IPS-NIHi11 (cell line): Measurements from ENCODE around the gene PLSCR2.
"Not testable (repeated sequence)": the region's sequence is repeated elsewhere in the genome, so short reads cannot be mapped to it uniquely, and the experiment has no call there.

Experiments used
- DNase-seq: peaks from one replicate; pipeline ENCODE4 v3.0.0; 2012; ENCODE audit warnings: mixed read lengths, low spot score

PLSCR2 gene, protein sequence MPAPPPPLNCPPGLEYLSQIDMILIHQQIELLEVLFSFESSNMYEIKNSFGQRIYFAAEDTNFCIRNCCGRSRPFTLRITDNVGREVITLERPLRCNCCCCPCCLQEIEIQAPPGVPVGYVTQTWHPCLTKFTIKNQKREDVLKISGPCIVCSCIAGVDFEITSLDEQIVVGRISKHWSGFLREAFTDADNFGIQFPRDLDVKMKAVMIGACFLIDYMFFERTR

DNA sequence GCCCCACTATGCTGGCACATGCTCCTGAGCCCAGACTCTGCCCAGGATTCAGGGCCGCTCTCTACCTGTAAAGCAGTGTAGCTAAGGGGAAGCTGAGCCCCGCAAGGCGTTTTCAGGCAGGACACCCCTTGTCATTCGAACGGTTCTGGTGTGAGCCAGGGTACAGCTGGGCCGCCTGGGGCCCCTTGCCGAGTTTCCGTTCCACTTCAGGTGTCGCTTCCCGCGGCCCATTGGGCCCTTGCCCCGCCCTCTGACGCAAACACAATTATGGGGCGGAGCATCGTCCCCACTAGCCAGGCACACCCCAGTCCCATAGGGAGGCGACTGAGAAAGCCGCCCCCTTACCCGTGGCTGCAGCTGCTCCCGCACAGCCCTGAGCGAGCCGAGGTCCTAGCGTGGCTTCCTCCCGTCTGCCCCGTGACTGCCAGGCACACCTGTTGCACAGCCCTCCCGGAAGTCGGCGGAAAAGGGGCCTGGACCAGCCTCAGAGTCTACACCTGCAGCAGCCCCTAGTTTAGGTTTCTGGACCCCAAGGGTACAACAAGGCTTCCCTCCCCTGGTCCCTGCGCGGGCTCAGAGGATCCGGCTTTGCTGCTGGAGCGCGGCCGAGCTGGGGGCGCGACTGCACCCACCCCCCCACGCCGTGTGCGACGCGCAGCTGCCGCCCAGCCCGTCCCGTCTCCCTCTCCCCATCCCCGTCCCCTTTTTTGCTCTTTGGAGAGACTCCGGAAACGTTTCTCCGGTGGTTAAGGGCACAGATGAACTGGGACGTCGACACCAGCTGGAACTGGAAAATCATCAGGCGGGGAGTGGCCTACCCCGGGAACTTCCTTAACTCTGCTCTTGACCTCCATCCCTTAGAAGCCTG, at the start of gene PLSCR2:
PLSCR2 (minus strand) TSS at position 412 of the 868 bp plus-strand sequence. CDS start 9,657 bp downstream, outside the sequence.
- peak; percentile 79 for DNase-seq

DNA sequence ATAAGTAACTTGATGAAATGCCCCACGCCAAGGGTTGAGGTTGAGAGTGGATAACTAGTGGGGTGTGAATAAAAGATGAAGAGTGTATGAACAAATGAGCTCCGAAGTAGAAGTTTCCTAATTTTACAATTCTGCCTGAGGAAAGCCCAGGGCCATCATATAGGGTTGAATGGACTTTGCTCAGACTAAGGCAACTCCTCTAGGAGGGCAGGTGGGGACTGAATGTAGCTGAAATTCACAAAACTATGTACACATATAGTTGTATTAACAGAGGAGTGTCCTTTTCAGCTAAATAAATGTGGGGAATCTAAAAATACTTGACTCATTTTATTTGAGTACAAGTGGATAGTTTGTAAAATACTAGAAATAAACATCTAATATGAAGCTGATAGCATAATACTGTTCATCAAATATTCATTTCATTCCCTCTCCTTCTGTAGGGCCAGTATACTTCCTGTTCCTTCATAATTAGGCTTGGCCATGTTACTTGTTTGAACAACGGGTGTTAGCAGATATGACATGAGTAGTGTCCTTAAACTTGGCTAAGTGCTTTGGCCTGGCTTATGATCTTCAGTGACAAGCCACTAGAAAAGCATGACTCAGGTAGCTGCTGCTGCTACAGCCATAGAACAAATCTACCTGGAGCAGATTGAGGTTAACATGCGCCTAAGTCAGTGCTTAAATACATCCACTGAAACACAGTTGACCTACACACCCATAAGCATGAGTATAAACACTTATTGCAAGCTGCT, 48.5 kb upstream of the PLSCR2 start:
- DNase-seq: no peak

DNA sequence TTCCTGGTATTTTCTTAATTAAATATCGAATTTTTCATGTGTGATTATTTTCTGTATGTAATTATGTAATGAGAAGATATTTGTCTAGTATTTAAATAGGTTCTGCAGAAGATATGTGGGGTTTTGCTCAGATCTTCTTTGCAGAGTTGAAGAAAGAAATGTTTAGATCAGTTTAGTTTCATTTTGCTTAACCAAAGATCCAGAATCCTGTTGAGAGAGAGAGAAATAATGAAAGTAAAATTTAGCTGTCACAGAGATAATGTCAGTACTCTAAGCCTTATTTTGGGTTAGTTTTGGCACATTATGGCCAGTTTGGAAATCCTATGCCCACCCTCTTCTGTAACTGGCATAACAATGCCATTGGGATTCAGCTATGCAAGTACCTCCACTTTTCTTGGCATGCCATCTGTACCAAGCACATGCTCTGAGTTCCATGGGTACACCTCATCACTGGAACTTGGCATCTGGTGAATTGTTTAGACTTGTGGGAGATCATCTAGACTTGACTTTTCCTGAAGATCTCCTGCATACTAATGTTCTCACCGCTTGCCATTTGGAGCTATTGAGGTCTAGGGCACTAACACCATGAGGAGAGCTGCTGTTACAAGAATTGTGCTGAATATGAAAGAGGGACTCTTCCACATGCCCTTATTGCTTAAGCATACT, 44.2 kb upstream of the PLSCR2 start:
- DNase-seq: no peak

DNA sequence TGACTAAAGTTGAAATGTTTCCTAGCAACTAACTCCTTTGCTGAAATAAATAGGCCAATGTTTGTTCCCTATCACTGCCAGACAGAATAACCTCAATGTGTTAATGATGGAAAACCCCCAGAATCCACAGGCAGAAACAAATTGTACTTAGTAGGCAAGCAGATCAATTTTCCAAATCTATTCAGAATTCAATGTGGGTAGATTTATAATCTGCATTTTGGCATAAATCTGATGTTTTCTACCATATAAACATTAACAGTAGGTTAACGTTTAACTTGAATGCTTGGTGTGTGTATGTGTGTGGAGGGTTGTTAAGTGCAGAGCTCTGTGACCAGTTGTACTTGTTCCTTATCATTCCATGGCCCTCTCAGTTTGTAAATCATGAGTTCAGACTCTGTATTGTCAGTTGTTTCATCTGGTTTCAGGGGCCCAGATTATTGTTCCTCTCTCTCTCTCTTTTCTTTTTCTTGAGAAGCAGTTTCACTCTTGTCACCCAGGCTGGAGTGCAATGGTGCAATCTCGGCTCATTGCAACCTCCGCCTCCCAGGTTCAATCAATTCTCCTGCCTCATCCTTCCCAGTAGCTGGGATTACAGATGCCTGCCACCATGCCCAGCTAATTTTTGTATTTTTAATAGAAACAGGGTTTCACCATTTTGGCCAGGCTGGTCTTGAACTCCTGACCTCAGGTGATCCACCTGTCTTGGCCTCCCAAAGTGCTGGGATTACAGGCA, 42.2 kb upstream of the PLSCR2 start:
- DNase-seq: no peak

DNA sequence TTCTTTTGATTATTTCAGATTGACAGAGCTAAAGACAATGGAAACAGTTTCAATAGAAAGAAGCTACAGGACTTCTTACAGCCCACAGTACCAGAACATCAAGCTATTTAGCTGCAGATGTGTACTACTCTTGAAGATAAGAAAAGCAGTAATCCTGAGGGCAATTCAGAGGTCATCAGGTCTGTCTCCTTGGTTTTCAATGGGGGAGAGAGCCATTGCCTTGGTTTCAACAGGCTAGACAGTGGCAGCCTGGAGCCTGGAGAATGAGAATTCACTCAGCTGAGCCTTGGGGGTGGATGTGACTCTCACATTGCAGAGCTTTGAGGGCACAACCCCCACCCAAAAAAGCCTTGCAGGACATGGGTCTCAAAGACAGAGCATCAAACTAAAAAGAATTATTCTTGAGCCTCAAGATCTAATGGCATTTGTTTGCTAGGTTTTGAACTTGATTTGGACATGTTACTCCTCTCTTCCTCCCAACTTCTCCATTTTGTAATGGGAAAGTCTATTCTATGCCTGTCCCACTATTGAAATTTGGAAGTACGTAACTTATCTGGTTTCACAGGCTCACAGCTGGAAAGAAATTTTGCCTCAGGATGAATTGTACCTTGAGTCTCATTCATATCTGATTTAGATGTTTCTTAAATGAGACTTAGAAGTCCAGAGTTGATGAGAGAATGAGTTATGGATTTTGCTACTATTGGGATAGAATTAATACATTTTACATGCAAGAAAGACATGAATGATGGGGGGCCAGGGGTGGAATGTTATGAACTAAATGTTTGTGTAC, 38.2 kb upstream of the PLSCR2 start:
- DNase-seq: no peak

DNA sequence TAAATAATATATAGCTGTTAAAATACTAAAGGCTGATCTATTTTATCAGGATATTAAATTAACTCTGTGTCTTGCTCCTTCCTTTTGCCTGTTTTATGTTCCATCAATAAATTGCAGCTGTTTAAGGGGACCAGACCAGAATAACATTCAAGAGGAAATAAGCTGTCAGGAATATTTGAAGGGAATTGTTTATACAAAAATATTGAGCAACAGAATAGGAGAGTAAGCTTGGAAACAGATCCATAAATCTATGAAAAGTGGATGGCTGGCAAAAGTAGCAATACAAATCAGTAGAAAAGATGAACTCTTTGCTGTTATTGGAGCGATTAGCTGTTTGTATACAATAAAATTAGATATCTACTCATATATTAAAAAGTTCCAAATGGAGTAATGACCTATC, 36.2 kb upstream of the PLSCR2 start:
- DNase-seq: no peak

DNA sequence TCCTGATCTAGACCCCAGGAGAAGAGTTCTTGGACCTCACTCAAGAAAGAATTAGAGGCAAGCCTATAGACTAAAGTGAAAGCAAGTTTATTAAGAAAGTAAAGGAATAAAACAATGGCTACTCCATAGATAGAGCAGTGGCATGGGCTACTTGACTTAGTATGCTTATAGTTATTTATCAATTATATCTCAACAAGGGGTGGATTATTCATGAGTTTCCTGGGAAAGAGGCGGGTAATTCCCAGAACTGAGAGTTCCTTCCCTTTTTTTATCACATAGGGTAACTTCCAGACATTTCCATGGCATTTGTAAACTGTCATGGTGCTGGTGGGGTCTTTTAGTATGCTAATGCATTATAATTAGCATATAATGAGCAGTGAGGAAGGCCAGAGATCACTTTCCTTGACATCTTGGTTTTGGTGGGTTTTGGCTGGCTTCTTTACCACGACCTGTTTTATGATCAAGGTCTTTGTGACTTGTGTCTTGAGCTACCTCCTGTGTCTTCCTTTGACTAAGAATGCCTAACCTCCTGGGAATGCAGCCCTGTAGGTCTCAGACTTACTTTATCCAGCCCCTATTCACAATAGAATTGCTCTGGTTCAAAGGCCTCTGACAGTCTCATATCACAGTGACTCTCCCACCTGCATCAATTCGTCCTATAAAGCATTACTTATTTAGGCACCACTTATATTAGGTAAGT, 35.3 kb upstream of the PLSCR2 start:
- no peak for DNase-seq

DNA sequence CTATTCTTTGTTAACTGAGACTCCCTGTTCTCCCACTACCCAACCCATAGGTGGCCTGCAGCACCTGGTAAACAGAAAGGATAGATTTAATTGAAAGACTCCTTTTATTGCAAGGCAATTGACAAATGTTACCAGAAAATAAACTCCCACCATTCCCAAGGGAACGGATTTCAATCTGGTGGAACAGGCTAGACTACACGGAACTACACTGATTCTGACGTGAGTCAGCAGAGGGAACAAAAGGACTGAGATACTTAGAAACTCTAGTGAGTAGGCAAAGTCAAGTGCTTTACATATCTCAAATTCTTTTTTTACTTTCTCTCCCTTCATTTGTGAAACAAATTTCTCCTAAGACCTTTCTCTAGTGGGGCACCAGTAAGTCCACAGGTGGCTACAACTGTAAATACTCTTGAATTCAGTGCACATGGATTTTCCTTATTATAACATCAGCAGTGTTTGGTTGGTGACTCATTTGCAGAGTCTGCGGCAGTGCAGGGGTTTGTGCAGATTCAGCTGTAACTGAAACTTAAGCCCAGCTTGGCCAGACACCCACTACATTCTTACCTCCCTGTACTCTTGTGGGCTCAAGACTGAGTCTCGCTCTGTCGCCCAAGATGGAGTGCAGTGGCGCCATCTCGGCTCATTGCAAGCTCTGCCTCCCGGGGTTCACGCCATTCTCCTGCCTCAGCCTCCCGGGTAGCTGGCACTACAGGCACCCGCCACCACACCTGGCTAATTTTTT, 34.3 kb upstream of the PLSCR2 start:
- DNase-seq: no peak

DNA sequence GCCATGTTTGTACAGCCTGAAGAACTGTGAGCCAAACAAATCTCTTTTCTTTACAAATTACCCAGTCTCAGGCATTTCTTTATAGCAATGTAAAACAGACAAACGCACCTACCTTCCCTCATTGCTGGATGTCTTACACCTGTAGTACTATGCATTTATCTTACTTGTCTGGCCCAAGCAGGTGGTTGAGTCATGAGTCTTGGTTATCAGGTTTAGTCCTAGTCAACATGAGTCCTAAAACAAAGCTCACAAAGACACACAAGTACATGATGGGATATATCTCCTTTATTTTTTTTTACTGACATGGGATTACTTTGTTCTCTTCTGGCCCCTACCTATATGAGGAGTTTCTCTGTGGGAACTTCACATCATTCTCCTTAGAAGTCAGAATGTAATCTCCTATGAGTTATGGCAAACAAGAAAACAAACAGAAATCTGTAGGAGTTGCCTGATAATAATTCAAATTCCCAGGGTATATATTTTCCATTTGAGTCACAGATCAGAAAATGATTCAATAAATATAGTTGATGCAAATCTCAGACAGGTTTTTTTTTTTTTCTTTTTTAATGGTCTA, 33.6 kb upstream of the PLSCR2 start:
- no peak for DNase-seq

DNA sequence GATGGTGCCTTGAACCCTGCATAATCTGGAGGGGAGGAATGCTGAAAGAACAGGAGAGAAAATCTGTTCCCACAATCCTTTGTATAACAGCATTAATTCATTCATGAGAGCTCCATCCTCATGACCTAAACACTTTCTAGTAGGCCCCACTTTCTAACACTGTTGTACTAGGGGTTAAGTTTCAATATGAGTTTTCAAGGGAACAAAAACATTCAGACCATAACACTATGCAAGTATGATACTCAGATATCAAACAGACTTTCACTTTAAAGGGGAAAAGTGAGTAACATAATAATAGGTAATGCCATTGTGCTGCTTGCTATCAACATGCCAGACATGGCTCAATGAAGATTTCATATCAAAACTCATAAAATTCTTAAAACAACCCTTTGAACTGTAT, 32.4 kb upstream of the PLSCR2 start:
- no peak for DNase-seq

DNA sequence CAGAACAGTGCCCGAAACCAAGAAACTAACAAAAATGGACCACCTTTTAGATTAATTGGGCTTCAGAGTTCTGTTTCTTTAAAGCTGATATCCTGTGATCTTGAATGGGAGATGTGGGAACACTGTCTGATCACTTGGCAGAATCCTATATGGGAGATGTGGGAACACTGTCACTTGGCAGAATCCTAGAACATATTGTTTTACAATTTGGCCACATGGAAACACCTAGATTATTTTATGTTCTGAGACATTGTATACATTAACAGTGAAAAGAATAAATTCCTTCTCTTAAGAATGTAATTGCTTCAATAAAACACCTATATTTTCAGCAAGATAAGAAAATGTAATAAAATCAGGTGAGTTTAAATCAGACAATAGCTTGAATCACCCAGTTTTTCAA, 30.3 kb upstream of the PLSCR2 start:
- DNase-seq: no peak

DNA sequence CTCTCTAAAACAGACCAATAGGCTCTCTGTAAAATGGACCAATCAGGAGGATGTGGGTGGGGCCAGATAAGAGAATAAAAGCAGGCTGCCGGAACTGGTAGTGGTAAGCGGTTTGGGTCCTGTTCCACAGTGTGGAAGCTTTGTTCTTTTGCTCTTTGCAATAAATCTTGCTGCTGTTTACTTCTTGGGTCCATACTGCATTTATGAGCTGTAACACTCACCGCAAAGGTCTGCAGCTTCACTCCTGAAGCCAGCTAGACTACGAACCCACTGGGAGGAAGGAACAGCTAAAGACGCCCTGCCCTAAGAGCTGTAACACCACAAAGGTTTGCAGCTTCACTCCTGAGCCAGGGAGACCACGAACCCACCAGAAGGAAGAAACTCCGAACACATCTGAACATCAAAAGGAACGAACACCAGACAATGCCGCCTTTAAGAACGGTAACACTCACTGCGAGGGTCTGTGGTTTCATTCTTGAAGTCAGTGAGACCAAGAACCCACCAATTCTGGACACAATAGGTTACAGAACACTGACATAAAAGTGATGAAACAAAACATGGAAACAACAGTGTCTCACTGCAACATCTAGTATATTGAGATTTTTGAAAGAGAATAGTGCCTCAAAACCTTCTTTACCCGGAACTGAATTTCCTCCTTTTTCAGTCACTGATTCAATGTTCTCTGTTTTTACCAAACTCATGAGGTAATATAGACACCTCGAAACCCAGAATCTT, 28.8 kb upstream of the PLSCR2 start:
- DNase-seq: no peak

DNA sequence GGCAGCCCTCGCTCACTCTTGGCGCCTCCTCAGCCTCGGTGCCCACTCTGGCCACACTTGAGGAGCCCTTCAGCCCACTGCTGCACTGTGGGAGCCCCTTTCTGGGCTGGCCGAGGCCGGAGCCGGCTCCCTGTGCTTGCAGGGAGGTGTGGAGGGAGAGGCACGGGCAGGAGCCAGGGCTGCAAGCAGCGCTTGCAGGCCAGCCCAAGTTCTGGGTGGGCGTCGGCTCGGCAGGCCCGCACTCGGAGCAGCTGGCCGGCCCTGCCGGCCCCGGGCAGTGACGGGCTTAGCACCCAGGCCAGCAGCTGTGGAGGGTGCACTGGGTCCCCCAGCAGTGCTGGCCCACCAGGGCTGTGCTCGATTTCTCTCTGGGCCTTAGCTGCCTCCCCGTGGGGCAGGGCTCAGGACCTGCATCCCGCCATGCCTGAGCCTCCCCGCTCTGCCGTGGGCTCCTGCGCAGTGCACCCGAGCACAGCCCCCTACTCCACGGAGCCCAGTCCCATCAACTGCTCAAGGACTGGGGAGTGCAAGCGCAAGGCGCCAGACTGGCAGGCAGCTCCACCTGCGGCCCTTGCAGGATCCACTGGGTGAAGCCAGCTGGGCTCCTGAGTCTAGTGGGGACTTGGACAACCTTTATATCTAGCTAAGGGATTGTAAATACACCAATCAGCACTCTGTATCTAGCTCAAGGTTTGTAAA, 27.9 kb upstream of the PLSCR2 start:
- not testable (repeated sequence) for DNase-seq

DNA sequence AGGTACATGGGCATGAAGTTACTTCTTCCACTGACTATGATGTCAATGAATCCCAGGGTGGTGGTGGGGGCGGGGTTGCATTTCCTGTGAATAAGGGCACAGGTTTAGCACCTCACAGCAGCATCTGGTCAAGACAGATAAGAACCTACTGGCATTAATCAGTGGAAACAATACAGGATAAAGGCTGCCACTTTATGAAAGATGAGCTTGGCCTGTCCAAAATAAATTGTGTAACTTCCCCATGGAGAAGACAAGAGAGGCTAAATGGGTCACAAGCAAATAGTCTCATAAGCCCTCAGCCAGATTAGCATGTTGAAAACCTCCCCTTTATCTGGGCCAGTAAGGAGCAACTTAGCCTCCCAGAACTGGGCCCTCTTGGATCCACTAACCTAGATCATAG, 27.4 kb upstream of the PLSCR2 start:
- DNase-seq: no peak

DNA sequence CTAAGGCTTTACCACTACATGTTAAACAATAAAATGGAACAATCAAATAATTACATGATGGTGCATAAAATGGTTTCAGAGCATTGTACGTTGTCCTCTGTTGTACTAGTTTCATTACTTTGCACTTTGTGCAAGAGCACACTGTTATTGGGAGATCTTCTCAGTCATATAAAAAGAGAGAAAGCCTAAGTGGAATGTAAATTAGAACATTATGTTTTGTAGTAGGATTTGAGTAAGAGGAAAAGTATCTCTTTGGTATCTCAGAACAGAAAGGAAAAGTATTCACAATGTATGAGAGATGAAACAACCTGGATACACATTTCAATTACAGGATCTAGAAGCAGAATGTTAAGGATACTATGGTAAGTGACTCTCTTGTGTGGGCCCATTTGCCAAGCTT, 26.9 kb upstream of the PLSCR2 start:
- no peak for DNase-seq

DNA sequence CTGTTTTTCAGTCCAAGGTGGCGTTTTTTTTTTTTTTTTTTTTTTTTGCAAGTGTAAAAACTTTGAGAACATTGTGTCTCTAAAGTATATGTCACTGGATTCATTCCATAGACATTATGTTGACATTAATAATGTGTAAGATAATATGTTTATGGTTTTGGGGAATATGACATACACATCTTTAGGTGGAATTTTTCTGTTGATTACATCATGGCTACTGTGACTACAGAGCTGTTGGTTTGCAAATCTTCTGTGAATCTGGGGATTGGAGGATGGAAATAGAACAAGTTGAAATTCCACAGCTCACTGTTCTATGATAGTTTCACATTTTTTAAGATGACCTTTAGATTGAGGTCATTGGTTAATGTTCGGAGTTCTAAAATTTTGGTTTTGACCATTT, 24.4 kb upstream of the PLSCR2 start:
- no peak for DNase-seq

DNA sequence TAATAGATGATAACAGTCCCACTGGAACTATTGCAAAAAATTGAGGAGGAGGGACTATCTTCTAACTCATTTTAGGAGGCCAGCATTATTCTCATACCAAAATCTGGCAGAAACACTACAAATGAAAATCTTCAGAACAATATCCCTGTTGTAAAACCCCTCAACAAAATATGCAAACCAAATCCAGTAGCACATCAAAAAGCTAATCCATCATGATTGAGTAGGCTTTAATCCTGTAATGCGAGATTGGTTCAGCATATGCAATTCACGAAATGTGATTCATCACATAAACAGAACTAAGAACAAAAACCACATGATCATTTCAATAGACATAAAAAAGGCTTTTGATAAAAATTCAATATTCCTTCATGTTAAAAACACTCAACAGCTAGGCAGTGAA, 23.9 kb upstream of the PLSCR2 start:
- DNase-seq: no peak

DNA sequence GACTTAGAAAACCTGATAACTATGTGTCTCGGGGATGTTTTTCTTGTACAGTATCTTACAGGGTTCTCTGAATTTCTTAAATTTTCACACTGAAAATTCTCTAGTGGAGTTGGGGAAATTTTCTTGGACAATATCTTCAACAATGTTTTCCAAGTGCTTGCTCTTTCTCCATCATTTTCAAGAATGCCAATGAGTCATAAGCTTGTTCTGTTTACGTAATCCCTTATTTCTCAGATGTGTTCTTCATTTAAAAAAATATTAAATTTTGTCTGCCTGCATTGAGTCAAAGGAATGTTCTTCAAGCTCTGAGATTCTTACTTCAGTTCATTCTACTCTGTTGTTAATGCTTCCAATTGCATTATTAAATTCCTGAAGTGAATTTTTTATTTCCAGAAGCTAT, 21.9 kb upstream of the PLSCR2 start:
- no peak for DNase-seq
